ENCODE results near the gene SYS1.
A peak's percentile ranks its signal among the peaks of the same experiment; 100 is the strongest.

SYS1 gene

DNA sequence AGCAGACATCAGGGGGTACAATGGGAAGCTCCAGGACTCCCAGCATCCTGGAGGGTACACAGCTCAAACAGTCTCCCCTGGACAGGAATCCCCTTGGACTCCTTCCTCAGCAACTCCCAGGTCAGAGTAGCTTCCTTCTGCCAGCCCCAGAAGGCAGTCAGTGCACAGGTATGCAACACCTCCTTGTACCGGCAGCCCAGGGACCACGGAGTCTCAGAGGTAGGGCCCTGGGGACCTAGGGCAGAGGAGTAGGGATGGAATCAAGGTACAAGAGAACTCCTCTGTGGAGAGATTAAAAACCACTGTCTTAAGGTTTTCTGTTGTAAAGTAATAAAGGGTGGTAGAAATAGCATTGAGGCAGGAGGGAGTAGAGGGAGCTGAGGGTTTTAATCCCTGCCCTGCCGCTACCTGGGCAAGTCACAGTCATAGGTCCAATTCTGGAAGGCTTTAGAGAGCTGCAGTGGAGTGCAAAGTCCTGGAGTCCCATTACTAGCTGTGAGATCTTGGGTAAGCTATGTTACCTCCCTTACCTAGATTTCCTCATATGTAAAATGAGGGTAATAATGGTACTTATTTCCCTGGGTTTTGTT, 7.7 kb downstream of the SYS1 start:
- H3K4me3 ChIP-seq (ENCODE audit: control insufficient read depth, low read depth, low read length) = no peak overlapping the region
- DNase-seq (ENCODE audit: low read depth) = no peak
- TF ChIP-seq, protein P1, sequence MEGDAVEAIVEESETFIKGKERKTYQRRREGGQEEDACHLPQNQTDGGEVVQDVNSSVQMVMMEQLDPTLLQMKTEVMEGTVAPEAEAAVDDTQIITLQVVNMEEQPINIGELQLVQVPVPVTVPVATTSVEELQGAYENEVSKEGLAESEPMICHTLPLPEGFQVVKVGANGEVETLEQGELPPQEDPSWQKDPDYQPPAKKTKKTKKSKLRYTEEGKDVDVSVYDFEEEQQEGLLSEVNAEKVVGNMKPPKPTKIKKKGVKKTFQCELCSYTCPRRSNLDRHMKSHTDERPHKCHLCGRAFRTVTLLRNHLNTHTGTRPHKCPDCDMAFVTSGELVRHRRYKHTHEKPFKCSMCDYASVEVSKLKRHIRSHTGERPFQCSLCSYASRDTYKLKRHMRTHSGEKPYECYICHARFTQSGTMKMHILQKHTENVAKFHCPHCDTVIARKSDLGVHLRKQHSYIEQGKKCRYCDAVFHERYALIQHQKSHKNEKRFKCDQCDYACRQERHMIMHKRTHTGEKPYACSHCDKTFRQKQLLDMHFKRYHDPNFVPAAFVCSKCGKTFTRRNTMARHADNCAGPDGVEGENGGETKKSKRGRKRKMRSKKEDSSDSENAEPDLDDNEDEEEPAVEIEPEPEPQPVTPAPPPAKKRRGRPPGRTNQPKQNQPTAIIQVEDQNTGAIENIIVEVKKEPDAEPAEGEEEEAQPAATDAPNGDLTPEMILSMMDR (conservative IDR thresholded peaks at IDR 0.05; ENCODE audit: control insufficient read depth, insufficient read depth, low read depth, low read length) = no peak

DNA sequence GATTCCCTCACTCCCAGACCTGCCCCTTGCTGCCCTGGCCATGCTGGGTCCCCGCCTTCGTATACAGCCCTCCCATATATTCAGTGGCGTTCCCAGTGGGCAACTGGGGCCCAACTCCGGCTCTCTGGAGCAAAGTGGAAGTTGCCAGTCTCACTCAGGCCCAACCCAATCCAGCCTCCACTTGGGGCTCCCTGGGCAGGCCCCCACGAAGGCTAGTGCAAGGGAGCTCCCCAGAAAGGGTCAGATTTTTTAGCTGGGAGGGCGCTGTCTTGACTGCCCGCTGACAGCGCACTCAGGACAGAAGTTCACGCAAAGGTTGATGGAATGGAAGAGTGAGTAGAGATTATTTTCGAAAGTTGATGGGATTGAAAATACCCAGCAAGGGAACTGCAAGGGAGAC, 9.3 kb downstream of the SYS1 start:
- no peak overlapping the region for H3K4me3 ChIP-seq (ENCODE audit: control insufficient read depth, low read depth, low read length)
- DNase-seq (ENCODE audit: low read depth) = no peak
- TF ChIP-seq, protein P1 (conservative IDR thresholded peaks at IDR 0.05; ENCODE audit: control insufficient read depth, insufficient read depth, low read depth, low read length) = no peak

DNA sequence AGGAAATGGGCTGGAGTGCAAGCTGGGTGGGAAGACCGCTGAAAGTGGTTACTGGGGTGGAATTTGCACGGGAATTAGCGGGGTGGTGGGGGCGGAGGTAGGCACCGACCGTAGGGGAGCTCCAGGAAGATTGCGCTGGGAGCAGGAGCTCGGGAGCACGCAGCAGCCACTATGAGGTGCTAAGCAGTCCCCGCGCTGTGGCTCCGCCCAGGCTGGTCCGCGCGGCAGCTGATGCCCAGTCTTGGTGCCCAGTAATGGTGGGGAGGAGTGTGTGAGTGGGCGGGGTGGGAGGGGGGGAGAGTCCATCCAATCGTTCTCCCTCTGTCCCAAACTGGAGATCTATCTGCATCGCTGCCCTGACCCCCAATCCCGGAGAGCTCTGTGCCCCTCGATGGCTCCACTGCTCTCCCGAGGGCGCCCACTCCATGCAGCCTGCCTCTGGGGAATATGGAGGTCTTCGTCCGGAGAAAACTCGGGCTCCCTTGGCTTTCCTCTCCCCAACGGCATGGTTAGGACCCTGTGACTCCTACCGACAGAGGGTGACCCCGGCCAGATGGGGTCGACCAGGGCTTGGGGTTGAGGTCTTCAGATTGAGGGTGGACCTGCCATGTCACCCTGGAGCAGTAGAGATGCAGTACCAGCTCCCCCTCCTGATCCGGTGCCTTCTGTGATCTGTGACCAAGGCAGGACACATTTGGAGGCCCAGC, 9.8 kb downstream of the SYS1 start:
- H3K4me3 ChIP-seq (ENCODE audit: control insufficient read depth, low read depth, low read length) = no peak overlapping the region
- TF ChIP-seq, protein P1 (conservative IDR thresholded peaks at IDR 0.05; ENCODE audit: control insufficient read depth, insufficient read depth, low read depth, low read length) = no peak
- DNase-seq (ENCODE audit: low read depth) = no peak

DNA sequence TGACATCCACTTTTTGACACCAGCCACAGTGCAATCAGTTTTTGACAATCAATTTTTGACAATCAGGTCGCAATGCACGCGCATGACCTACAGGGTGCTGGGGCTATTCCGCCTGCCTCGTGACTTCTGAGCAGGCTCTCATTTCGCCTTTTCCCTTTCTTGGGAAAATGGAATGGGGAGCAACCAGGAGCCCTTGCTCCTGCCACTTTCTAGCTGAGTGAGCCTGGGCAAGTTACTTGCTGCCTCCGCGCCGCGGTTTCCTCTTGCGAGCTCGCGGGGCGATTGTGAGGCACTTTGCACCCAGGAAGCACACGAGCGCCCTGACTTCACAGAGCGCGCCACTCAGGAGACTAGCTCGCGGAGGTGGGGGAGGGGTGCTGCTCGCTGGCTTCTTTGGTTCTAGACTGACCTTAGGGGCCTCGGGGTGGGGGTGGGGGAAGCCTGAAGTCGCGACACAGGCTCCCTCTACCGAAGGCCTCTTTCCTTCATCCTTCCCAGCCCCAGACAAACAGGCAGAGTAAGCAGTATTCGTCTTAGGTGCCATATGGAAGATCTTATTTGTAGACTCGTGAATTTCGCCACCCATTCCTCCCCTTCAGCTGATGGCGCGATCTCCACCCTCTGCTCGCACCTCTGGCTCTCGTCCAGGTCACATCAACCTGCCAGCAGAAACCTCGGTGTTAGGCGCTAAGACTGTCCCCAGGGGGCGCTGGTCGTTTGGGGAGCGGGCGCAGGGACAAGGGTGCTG, 10.6 kb downstream of the SYS1 start:
- TF ChIP-seq, protein P1 (conservative IDR thresholded peaks at IDR 0.05; ENCODE audit: control insufficient read depth, insufficient read depth, low read depth, low read length) = peak; percentile 85
- H3K4me3 ChIP-seq (ENCODE audit: control insufficient read depth, low read depth, low read length) = peak overlapping the region; percentile 53
- peak; percentile 78 for DNase-seq (ENCODE audit: low read depth)

DNA sequence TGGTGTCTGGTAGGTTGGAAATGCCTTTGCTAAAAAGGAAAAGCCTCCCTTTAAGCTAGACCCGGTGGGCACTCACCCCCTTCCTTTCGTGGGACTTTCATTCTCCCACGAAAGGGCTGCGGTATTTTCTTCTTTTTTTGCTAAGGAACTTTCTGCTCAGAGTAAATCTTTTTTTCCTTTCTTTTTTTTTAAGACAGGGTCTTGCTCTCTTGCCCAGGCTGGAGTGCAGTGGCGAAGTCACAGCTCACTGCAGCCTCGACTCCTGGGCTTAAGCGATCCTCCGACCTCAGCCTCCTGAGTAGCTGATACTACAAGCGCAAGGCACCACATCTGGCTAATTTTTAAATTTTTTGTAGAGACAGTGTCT, 11.1 kb downstream of the SYS1 start:
- peak overlapping the region; percentile 53 for H3K4me3 ChIP-seq (ENCODE audit: control insufficient read depth, low read depth, low read length)
- TF ChIP-seq, protein P1 (conservative IDR thresholded peaks at IDR 0.05; ENCODE audit: control insufficient read depth, insufficient read depth, low read depth, low read length) = no peak
- no peak for DNase-seq (ENCODE audit: low read depth)

DNA sequence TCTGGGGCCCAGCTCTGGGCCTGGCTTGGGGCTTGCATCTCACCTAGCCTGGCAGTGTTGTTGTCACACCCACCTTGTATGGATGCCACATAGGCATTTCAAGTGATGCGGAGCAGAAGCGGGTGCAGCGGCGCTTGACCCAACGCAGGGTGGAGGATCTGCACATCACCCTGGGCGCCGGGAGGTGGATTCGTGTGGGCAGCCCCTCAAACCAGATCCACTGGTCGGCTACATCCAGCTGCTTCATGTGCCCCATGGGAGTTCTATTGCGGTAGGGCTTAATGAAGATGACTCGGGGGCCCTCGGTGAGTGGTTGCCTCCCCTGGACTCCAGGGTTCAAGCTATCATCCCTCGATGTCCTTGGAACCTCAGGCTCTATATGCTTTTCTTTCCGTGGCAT, 12.0 kb downstream of the SYS1 start:
- TF ChIP-seq, protein P1 (conservative IDR thresholded peaks at IDR 0.05; ENCODE audit: control insufficient read depth, insufficient read depth, low read depth, low read length) = no peak
- no peak for DNase-seq (ENCODE audit: low read depth)
- H3K4me3 ChIP-seq (ENCODE audit: control insufficient read depth, low read depth, low read length) = no peak overlapping the region

Data from fibroblast of mammary gland (primary cell).